ENCODE results near the gene MED15.
"Not testable (repeated sequence)": the region's sequence is repeated elsewhere in the genome, so short reads cannot be mapped to it uniquely, and the experiment has no call there.

The MED15 gene

GRCh38 chr22:20606041-20606783 lies 98.8 kb downstream of the MED15 start:
- DNase-seq, result peak; percentile 67

GRCh38 chr22:20606784-20607128 lies 99.3 kb downstream of the MED15 start:
- DNase-seq, result no peak

GRCh38 chr22:20607157-20607907 lies 99.9 kb downstream of the MED15 start:
- DNase-seq, result no peak

DNA sequence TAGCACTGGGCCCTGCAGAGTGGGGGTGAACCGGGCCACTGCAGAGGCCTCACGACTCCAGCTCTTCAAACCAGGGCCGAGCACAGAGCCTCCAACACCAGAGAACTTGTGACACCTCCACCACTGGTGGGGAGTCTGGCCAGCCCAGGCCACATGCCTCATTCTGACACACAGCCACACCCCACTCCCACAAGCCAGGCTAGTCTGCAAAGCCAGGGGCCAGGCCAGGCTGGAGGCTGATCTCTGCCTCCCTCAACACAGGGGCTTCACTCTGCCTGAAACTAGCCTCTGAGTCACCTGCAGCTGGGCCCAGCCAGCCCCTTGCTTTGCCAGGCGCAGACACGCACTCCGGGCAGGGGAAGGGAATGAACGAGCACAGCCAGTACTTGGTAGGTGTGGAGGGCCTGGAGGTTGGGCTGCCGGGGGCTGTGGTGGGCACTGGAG lies 102.9 kb downstream of the MED15 start:
- DNase-seq, result no peak

- no peak for DNase-seq
Measured at GRCh38 chr22:20610757-20611156, 103.3 kb downstream of the MED15 start.

DNA sequence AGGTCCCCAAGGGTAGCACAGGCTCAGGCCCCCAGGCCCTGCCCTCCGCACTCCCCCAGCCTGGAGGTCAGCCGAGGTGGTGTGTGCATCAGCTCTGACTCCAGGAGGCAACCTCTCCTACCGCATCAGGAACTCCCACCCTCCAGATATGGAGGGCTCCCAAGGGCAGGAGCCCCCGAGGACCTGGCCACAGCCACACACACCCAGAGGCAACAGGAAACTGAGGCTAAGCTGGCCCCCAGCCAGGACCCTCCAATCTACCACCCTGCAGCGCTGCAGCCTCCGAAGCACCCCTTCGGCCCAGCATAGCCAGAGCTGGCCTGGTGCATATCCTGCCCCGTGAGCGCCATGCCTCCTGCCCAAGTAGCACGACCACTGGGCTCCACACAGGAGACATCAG lies 104.0 kb downstream of the MED15 start:
- no peak for DNase-seq

DNA sequence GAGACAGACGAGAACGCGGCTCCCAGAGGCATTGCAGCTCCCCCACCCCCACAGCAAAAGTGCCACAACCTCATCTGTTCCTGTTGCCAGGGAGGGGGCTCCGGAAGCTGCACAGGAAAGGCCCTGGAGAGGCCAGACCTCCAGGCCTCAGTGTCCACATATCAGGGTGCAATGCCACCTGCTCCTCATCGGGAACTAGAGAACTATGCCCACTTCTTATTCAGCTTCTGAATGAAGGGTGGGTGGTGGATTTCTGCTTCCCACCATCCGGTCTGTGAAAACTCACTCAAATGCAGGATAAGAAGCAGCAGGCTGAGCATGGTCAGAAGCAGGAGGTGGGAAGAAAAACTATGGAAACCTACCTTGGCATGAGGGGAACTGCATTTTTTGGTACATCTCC lies 105.9 kb downstream of the MED15 start:
- DNase-seq, result no peak

DNA sequence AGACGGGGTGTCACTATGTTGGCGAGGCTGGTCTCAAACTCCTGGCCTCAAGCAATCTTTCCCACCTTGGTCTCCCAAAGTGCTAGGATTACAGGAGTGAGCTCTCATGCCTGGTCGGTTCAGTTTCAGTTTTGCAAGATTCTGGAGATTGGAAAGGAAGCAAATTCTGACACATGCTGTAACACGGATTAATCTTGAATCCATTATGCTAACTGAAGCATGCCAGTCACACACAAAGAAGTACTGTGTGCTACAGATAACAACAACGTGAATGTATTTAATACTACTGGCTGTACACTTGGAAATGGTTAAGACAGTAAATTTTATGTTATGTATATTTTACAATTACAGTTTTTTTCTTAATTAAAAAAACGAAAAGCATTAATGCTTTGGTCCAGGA lies 107.6 kb downstream of the MED15 start:
- no peak for DNase-seq

DNA sequence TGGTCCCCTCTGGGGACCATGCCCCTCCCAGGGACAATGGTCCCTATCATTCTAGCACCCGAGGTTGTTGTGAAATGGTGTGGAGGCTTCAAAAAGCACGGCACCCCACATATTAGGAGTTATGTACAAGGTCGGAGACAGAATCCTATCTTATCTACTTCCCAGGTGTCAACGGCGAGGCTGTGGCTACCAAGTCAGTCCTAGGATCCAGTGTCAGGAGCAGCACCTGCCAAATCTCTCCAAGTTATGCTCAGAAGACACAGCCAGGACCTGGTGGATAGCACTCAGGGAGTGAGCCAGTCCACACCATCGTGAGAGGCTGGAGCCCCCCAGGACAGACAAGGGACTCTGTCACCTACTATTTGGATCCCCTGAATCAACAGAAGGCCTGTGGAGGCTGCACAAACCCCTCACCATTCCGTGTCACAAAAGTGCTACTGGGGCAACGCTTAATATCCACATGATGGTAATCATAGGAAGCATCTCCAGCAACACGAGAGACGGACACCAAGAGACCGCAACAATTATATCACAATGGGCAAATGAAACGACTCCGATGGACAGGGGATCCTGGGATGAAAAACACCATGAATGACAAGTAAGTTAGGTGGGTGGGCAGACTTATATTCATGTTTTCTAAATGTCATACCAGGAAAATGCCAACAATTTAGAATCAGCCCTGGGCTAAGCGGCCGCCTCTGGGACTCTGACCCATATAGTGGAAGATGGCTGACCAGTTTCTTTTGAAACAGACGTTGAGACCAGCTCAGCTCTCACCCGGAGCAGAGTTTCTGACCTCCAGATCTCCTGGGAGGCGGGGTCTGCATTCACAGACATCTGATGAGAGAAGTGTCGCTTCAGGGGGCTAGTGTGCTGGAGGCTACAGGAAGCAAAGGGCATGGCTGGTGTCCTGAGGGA lies 108.4 kb downstream of the MED15 start:
- no peak for DNase-seq

DNA sequence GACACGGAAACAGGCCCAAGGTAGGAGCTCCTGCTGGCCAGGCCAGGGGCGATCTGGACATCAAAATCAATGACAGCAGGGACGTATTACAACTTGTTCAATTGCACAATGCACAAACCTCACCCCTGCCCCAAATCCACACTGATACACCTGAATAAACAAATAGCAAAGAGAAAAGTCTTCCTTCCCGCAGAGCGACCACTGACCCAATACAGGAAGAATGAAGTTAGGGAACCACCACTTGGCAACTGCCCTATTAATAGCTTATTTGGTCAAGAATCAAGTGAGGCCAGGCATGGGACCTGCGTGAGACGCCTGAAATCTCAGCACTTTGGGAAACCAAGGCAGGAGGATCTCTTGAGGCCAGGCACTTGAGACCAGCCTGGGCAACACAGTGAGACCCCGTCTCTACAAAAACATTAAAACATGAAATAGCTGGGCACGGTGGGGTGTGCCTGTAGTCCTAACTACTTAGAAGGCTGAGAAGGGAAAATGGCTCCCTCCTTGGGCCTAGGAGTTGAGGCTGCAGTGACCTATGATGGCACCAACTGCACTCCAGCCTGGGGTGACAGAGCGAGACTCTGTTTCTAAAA lies 109.1 kb downstream of the MED15 start:
- no peak for DNase-seq

DNA sequence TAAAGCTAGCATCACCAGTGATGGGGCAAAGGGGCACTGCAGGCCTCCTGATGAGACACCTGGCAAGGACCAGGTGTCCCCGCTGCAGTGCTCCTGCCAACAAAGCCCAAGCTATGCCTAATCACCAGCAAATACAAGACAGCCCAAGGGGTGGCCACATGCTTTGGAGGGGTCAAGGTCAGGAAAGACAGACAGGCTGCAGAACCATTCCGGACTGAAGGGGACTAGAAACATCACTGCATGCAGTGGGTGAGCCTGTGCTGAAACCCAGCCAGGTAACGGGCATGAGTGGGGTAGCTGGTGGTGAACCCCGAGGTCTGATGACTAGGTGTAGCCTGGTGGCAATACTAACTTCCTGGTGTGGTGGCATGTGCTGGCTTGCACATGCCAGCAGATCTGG lies 111.1 kb downstream of the MED15 start:
- no peak for DNase-seq

DNA sequence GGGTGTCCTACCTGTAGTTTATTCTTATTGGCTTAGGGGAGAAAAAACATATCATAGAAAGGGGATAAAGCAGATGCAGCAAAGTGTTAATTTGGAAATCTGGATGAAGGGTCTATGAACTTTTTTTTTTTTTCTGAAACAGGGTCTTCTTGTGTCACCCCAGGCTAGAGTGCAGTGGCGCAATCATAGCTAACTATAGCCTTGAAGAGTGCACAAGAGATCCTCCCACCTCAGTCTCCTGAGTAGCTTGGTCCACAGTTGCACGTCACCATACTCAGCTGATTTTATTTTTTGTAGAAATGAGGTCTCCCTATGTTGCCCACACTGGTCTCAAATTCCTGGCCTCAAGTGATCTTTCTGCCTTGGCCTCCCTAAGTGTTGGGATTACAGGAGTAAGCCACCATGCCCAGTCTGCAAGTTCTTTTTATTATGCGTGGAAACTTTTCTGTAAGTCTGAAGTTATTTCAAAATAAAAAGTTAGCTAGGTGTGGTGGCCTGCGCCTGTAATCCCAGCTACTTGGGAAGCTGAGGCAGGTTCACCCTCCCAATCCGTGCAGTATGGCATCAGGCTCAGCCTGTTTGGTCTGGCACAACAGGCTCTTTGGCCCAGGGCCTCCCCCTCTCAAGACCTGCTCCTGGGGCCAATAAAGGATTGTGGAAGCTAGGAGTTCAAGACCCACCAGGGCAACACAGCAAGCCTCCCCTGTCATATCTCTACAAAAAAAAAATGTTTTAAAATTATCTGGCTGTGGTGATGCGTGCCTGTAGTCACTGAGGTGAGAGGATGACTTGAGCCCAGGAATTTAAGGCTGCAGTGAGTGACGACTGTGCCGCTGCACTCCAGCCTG lies 111.9 kb downstream of the MED15 start:
- no peak for DNase-seq

- not testable (repeated sequence) for DNase-seq
Measured at GRCh38 chr22:20619893-20620194, 112.4 kb downstream of the MED15 start.

GRCh38 chr22:20621162-20621561 lies 113.8 kb downstream of the MED15 start:
- no peak for DNase-seq

- no peak for DNase-seq
Measured at GRCh38 chr22:20622650-20623339, 115.4 kb downstream of the MED15 start.

GRCh38 chr22:20624161-20624616 lies 116.8 kb downstream of the MED15 start:
- no peak for DNase-seq

DNA sequence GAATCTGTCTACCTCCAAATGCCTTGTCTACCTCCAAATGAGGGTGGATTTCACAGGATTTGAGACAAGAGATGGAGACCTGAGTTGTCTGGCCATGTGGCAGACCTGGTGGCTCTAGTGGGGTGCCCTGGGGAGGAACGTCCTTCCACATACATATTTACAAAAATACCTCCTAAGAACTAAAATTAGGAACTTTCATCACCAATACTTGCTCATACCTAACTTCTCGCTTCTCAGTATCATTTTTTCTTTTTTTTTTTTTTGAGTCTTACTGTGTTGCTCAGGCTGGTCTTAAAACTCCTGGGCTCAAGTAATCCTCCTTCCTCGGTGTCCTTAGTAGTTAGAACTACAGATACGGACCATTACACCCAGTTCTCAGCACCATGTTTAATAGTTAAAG lies 117.9 kb downstream of the MED15 start:
- no peak for DNase-seq

GRCh38 chr22:20626811-20627210 lies 119.4 kb downstream of the MED15 start:
- DNase-seq, result no peak

DNA sequence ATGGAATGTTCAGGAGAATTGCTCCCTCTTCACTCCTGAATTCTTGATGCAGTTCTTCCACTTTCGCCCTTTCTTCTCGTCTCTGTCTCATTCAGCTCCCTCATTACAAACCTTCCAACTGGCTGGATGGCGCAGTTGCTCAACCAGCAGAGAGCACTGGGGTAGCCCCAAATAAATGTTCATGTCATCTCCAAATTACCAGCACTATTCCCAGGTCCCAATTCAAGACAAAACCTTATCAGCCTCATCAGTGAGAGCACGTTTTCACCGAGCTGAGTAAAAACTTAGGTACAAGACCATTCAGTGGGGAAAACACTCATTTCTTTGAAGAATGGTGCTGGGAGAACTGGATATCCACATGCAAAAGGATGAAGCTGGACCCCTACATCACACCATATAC lies 120.0 kb downstream of the MED15 start:
- no peak for DNase-seq

DNA sequence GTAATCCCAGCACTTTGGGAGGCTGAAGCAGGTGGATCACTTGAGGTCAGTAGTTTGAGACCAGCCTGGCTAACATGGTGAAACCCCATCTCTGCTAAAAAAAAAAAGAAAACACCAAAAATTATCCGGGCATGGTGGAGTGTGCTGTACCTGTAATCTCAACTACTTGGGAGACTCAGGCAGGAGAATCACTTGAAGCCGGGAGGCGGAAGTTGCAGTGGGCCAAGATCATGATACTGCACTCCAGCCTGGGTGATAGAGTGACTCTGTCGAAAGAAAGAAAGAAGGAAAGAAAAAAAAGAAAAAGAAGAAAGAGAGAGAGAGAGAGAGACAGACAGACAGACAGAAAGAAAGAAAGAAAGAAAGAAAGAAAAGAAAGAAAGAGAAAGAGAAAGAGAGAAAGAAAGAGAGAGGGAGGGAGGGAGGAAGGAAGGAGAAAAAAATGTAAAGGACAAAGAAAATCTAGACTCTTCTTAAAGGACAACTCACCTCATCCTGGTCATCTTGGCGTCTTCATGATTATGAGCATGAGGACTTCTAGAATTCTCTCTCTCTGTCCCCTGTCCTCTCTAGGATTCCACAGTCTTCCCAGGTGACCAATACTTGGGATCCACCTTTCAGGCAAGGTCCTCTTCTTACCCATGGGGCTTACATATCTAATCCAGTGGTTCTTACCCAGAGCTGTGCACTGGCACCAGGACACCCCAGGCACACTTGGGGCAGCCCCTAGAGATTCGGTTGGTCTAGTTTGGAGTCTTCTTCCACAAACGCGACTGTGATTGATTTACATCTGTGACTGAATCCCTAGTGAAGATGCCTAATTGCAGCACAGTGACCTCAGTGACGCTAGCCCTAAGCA lies 120.9 kb downstream of the MED15 start:
- DNase-seq, result no peak

- DNase-seq, result no peak
Measured at GRCh38 chr22:20629401-20629800, 122.0 kb downstream of the MED15 start.

Data from NCI-H510A treated with DMSO at 0.1 percent for 48 hours (cell line).